ENCODE data around the gene CACNA1I. TPM values are rescaled to one million over a fixed set of nuclear protein-coding genes. Genes with fewer than 3 reads are reported as not detected.
A peak's percentile ranks its signal among the peaks of the same experiment; 100 is the strongest.

Gene CACNA1I
- total and polyA plus RNA-seq, 2 experiments from 2014 or later = 0.04 to 0.24 TPM

- H3K4me1 ChIP-seq (ENCODE audit: low read depth) = no peaks in the 10 kb centered on the region
- no peaks in the 10 kb centered on the region for H3K9me3 ChIP-seq (ENCODE audit: low read depth)
- H3K27ac ChIP-seq = no peak overlapping the region
- TF ChIP-seq CTCF (IDR thresholded peaks at IDR 0.05; ENCODE audit: low read depth, low read length) = no peak
- DNase-seq (ENCODE audit: low read depth in 1 of 2, low spot score in 1 of 2) = no peak
- no peak overlapping the region for H3K4me3 ChIP-seq
- no peaks in the 10 kb centered on the region for H3K27me3 ChIP-seq
- no peaks in the 10 kb centered on the region for H3K36me3 ChIP-seq
These were observed 71.2 kb downstream of the CACNA1I start for GRCh38 chr22:39641660-39642310.

- TF ChIP-seq CTCF (IDR thresholded peaks at IDR 0.05; ENCODE audit: low read depth, low read length) = no peak
- H3K4me1 ChIP-seq (ENCODE audit: low read depth) = no peaks in the 10 kb centered on the region
- no peaks in the 10 kb centered on the region for H3K36me3 ChIP-seq
- no peaks in the 10 kb centered on the region for H3K9me3 ChIP-seq (ENCODE audit: low read depth)
- DNase-seq (ENCODE audit: low read depth in 1 of 2, low spot score in 1 of 2) = peak in 1 of 2 donors; percentile 41
- H3K27me3 ChIP-seq = no peaks in the 10 kb centered on the region
- no peak overlapping the region for H3K4me3 ChIP-seq
- H3K27ac ChIP-seq = no peak overlapping the region
These were observed 72.9 kb downstream of the CACNA1I start for GRCh38 chr22:39643311-39644083.

GRCh38 chr22:39645532-39645931, 75.0 kb downstream of the CACNA1I start:
- Histone ChIP-seq H3K27me3 (no peaks in the 10 kb centered on the region), H3K4me1 (ENCODE audit: low read depth) (no peaks in the 10 kb centered on the region), H3K36me3 (no peaks in the 10 kb centered on the region), H3K4me3 (no peak overlapping the region), H3K9me3 (ENCODE audit: low read depth) (no peaks in the 10 kb centered on the region), H3K27ac (no peak overlapping the region)
- no peak for TF ChIP-seq CTCF (IDR thresholded peaks at IDR 0.05; ENCODE audit: low read depth, low read length)
- no peak for DNase-seq (ENCODE audit: low read depth in 1 of 2, low spot score in 1 of 2)

GRCh38 chr22:39646398-39647063, 76.0 kb downstream of the CACNA1I start:
- TF ChIP-seq CTCF (IDR thresholded peaks at IDR 0.05; ENCODE audit: low read depth, low read length) = no peak
- Histone ChIP-seq H3K4me3 (no peak overlapping the region), H3K36me3 (no peaks in the 10 kb centered on the region), H3K9me3 (ENCODE audit: low read depth) (no peaks in the 10 kb centered on the region), H3K27ac (no peak overlapping the region), H3K27me3 (no peaks in the 10 kb centered on the region), H3K4me1 (ENCODE audit: low read depth) (no peaks in the 10 kb centered on the region)
- DNase-seq (ENCODE audit: low read depth in 1 of 2, low spot score in 1 of 2) = peak in 1 of 2 donors; percentile 37

- Histone ChIP-seq H3K4me1 (ENCODE audit: low read depth) (no peaks in the 10 kb centered on the region), H3K27me3 (no peaks in the 10 kb centered on the region), H3K4me3 (no peak overlapping the region), H3K9me3 (ENCODE audit: low read depth) (no peaks in the 10 kb centered on the region), H3K36me3 (no peaks in the 10 kb centered on the region), H3K27ac (no peak overlapping the region)
- DNase-seq (ENCODE audit: low read depth in 1 of 2, low spot score in 1 of 2) = no peak
- TF ChIP-seq CTCF (IDR thresholded peaks at IDR 0.05; ENCODE audit: low read depth, low read length) = no peak
These were observed 77.5 kb downstream of the CACNA1I start for GRCh38 chr22:39647836-39648629.

Data from cardiac muscle cell (in vitro differentiated cells and primary cell).